HL-60 (cell line): ENCODE results near the gene CASP8.

ENCODE experiments used
- DNase-seq, 2 experiments: peaks; one replicate each; pipeline ENCODE4 v3.0.0-alpha.2; 2010 to 2020; ENCODE audit warnings: low read depth in 1 of 2, low spot score in 1 of 2
- H3K27ac ChIP-seq: fragments of 250-450 bp; sonication (Bioruptor Pico); replicated peaks from 2 replicates; pipeline ENCODE4 v1.5.1; 2020; ENCODE audit warnings: mild to moderate bottlenecking, moderate library complexity
- H3K27me3 ChIP-seq: fragments of 250-450 bp; sonication (Bioruptor Pico); 2 replicates; pipeline ENCODE4 v1.5.1; 2021; ENCODE audit warnings: mild to moderate bottlenecking, moderate library complexity; ENCODE audit not compliant: insufficient read depth, poor library complexity, severe bottlenecking
- H3K4me3 ChIP-seq: replicated peaks from 2 replicates; pipeline ENCODE4 v1.5.1; 2011; ENCODE audit warnings: mild to moderate bottlenecking, control low read depth, low read length; ENCODE audit not compliant: insufficient read depth
- GABPA ChIP-seq: IDR thresholded peaks from 2 replicates; pipeline ENCODE4 v1.6.1; 2012; ENCODE audit warnings: low read depth
- POLR2AphosphoS5 ChIP-seq: IDR thresholded peaks from 2 replicates; pipeline ENCODE4 v1.6.1; 2012; ENCODE audit warnings: low read depth
- TF ChIP-seq, protein P1 (sequence below): IDR thresholded peaks from 2 replicates; pipeline ENCODE4 v1.6.1; 2012; ENCODE audit warnings: low read depth; ENCODE audit not compliant: insufficient replicate concordance
- TF ChIP-seq, protein P2 (sequence below): IDR thresholded peaks from one replicate; pipeline ENCODE4 v1.5.1; 2011; ENCODE audit warnings: low read length, control low read depth, inconsistent platforms; ENCODE audit not compliant: insufficient read depth

Gene CASP8

DNA sequence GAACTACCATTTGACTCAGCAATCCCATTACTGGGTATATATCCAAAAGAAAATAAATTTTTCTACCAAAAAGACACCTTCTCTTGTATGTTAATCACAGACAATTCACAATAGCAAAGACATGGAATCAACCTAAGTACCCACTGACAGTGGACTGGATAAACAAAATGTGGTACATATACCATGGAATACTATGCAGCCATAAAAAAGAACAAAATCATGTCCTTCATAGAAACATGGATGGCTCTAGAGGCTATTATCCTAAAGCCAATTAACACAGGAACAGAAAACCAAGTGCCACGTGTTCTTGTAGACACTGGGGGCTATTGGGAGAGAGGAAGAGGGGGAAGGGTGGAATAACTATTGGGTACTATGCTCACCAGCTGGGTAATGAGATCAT lies 69.1 kb downstream of the CASP8 start:
- TF ChIP-seq GABPA (no peak), POLR2AphosphoS5 (no peak)
- TF ChIP-seq, protein P1, sequence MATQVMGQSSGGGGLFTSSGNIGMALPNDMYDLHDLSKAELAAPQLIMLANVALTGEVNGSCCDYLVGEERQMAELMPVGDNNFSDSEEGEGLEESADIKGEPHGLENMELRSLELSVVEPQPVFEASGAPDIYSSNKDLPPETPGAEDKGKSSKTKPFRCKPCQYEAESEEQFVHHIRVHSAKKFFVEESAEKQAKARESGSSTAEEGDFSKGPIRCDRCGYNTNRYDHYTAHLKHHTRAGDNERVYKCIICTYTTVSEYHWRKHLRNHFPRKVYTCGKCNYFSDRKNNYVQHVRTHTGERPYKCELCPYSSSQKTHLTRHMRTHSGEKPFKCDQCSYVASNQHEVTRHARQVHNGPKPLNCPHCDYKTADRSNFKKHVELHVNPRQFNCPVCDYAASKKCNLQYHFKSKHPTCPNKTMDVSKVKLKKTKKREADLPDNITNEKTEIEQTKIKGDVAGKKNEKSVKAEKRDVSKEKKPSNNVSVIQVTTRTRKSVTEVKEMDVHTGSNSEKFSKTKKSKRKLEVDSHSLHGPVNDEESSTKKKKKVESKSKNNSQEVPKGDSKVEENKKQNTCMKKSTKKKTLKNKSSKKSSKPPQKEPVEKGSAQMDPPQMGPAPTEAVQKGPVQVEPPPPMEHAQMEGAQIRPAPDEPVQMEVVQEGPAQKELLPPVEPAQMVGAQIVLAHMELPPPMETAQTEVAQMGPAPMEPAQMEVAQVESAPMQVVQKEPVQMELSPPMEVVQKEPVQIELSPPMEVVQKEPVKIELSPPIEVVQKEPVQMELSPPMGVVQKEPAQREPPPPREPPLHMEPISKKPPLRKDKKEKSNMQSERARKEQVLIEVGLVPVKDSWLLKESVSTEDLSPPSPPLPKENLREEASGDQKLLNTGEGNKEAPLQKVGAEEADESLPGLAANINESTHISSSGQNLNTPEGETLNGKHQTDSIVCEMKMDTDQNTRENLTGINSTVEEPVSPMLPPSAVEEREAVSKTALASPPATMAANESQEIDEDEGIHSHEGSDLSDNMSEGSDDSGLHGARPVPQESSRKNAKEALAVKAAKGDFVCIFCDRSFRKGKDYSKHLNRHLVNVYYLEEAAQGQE = no peak
- TF ChIP-seq, protein P2, sequence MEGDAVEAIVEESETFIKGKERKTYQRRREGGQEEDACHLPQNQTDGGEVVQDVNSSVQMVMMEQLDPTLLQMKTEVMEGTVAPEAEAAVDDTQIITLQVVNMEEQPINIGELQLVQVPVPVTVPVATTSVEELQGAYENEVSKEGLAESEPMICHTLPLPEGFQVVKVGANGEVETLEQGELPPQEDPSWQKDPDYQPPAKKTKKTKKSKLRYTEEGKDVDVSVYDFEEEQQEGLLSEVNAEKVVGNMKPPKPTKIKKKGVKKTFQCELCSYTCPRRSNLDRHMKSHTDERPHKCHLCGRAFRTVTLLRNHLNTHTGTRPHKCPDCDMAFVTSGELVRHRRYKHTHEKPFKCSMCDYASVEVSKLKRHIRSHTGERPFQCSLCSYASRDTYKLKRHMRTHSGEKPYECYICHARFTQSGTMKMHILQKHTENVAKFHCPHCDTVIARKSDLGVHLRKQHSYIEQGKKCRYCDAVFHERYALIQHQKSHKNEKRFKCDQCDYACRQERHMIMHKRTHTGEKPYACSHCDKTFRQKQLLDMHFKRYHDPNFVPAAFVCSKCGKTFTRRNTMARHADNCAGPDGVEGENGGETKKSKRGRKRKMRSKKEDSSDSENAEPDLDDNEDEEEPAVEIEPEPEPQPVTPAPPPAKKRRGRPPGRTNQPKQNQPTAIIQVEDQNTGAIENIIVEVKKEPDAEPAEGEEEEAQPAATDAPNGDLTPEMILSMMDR = no peak
- H3K27ac ChIP-seq = no peak overlapping the region
- no peak for DNase-seq
- no peak overlapping the region for H3K4me3 ChIP-seq
- no peaks in the 10 kb centered on the region for H3K27me3 ChIP-seq
